HepG2 (cell line): ENCODE measurements around the gene SRC. TPM values are rescaled to one million over a fixed set of nuclear protein-coding genes. Genes with fewer than 3 reads are reported as not detected.

ENCODE experiments used
- ARHGAP35 ChIP-seq: sonication (generic); formaldehyde crosslinking; IDR thresholded peaks from 2 replicates; pipeline ENCODE4 v1.9.0; 2022; ENCODE audit warnings: mild to moderate bottlenecking, inconsistent platforms, moderate library complexity, missing genetic modification reagents, borderline replicate concordance
- ERF ChIP-seq: IDR thresholded peaks from 2 replicates; pipeline ENCODE4 v1.6.1; 2018; ENCODE audit warnings: missing biosample characterization, missing genetic modification reagents
- FOSL1 ChIP-seq: sonication (generic); formaldehyde crosslinking; IDR thresholded peaks from 2 replicates; pipeline ENCODE4 v1.9.0; 2021; ENCODE audit warnings: missing genetic modification reagents, borderline replicate concordance
- HNRNPK ChIP-seq: fragments of 200-400 bp; formaldehyde crosslinking; IDR thresholded peaks from 2 replicates; pipeline ENCODE4 v1.6.1; 2018; ENCODE audit warnings: low read length, low read depth, moderate library complexity, mild to moderate bottlenecking; ENCODE audit not compliant: poor library complexity, severe bottlenecking
- KDM4B ChIP-seq: sonication (generic); formaldehyde crosslinking; IDR thresholded peaks from 2 replicates; pipeline ENCODE4 v1.4.0; 2020; ENCODE audit warnings: missing genetic modification reagents
- NFE2 ChIP-seq: sonication (generic); formaldehyde crosslinking; IDR thresholded peaks from 2 replicates; pipeline ENCODE4 v1.4.0; 2020; ENCODE audit warnings: missing genetic modification reagents
- ZNF329 ChIP-seq: sonication (generic); formaldehyde crosslinking; IDR thresholded peaks from 2 replicates; pipeline ENCODE4 v1.9.0; 2021; ENCODE audit warnings: low read depth, mild to moderate bottlenecking, missing genetic modification reagents
- ZNF33A ChIP-seq: sonication (generic); formaldehyde crosslinking; IDR thresholded peaks from 2 replicates; pipeline ENCODE4 v1.5.1; 2020; ENCODE audit warnings: missing genetic modification reagents, mild to moderate bottlenecking, moderate library complexity, borderline replicate concordance
- ZNF367 ChIP-seq: sonication (generic); formaldehyde crosslinking; IDR thresholded peaks from 2 replicates; pipeline ENCODE4 v1.4.0; 2020; ENCODE audit warnings: missing genetic modification reagents, borderline replicate concordance
- ZNF577 ChIP-seq: sonication (generic); formaldehyde crosslinking; IDR thresholded peaks from 2 replicates; pipeline ENCODE4 v1.4.0; 2020; ENCODE audit warnings: mild to moderate bottlenecking, low read depth, missing genetic modification reagents, borderline replicate concordance
- ZNF652 ChIP-seq: IDR thresholded peaks from 2 replicates; pipeline ENCODE4 v1.6.1; 2016; ENCODE audit warnings: low read depth, borderline replicate concordance
- ZNF703 ChIP-seq: sonication (generic); formaldehyde crosslinking; IDR thresholded peaks from 2 replicates; pipeline ENCODE4 v1.5.1; 2020; ENCODE audit warnings: missing genetic modification reagents, mild to moderate bottlenecking, moderate library complexity, borderline replicate concordance
- ZNF772 ChIP-seq: sonication (generic); formaldehyde crosslinking; IDR thresholded peaks from 2 replicates; pipeline ENCODE4 v1.5.0; 2020; ENCODE audit warnings: mild to moderate bottlenecking, missing genetic modification reagents
- ZSCAN29 ChIP-seq: sonication (generic); formaldehyde crosslinking; conservative IDR thresholded peaks from 2 replicates; pipeline ENCODE4 v1.4.0; 2020; ENCODE audit warnings: mild to moderate bottlenecking, missing genetic modification reagents
- polyA plus RNA-seq, 8 experiments: library from polyadenylated mRNA; depleted of rRNA in 3 of 8; stranded (reverse) in 7 of 8; unstranded in 1 of 8; fragments of >200 nt; fragmentation: Illumina TruSeq in 4 of 8; extraction: Trizol in 4 of 8; gene quantifications; 2 replicates each; pipeline versions ENCODE4 v1.2.1 to v1.2.3, GENCODE V29; 2011 to 2016; ENCODE audit warnings: low read depth in 4 of 8, missing spikeins in 1 of 8, mixed read lengths in 1 of 8; ENCODE audit not compliant: insufficient read depth in 1 of 8
- total RNA-seq, 5 experiments: library from RNA; depleted of rRNA; stranded (reverse); fragments of >200 nt; fragmentation: Illumina TruSeq; extraction: Trizol; gene quantifications; 2 replicates each; pipeline ENCODE4 v1.2.3, GENCODE V29; 2016; ENCODE audit warnings: low read depth in 1 of 5
- TF ChIP-seq, protein P1 (sequence below), 2 experiments: sonication (generic) in 1 of 2; formaldehyde crosslinking in 1 of 2; IDR thresholded peaks; 2 replicates each; pipeline versions ENCODE4 v1.4.0 to v1.6.1; 2018 to 2020; ENCODE audit warnings: missing genetic modification reagents in 2 of 2, borderline replicate concordance in 1 of 2, low read depth in 1 of 2, mild to moderate bottlenecking in 1 of 2, missing biosample characterization in 1 of 2
- TF ChIP-seq, protein P2 (sequence below): sonication (generic); formaldehyde crosslinking; IDR thresholded peaks from 2 replicates; pipeline ENCODE4 v1.9.0; 2021; ENCODE audit warnings: missing genetic modification reagents, borderline replicate concordance
- TF ChIP-seq, protein P3 (sequence below): sonication (generic); formaldehyde crosslinking; IDR thresholded peaks from 2 replicates; pipeline ENCODE4 v1.5.0; 2020; ENCODE audit warnings: missing genetic modification reagents
- TF ChIP-seq, protein P4 (sequence below): IDR thresholded peaks from 2 replicates; pipeline ENCODE4 v1.6.1; 2018; ENCODE audit warnings: missing genetic modification reagents
- TF ChIP-seq, protein P5 (sequence below): IDR thresholded peaks from 2 replicates; pipeline ENCODE4 v1.6.1; 2016; ENCODE audit warnings: missing compliant biosample characterization, missing genetic modification reagents, borderline replicate concordance
- TF ChIP-seq, protein P6 (sequence below): IDR thresholded peaks from 2 replicates; pipeline ENCODE4 v1.6.1; 2016; ENCODE audit warnings: low read depth, borderline replicate concordance

SRC gene
- total and polyA plus RNA-seq, 2 of the 13 experiments (the other 11 are each of a cell fraction or from before 2014, with no cell fraction given) = 54.7 to 192 TPM

DNA sequence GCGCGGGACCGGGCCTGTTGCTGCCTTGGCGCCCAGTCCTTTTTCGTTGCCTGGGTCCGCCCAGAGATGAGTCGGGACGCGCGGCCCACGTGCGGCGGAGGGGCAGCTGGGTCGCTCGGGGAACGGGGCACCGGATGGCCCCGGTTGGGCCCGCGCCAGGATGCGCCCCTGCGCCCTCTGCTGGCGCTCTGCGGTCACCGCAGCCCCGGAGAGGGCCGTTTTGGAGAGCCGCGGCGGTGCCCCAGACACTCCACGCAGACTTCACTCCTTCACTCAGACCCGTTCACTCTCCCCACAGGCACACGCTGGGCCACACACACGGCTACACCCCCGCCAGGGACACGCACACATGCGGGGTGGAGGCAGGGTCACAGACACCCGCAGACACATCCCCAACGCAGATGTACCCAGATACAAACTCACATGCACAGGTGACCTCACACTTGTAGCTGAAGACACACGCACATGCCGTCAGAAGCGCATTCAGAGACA, 38.8 kb downstream of the SRC start (continued):
- TF ChIP-seq, protein P1, sequence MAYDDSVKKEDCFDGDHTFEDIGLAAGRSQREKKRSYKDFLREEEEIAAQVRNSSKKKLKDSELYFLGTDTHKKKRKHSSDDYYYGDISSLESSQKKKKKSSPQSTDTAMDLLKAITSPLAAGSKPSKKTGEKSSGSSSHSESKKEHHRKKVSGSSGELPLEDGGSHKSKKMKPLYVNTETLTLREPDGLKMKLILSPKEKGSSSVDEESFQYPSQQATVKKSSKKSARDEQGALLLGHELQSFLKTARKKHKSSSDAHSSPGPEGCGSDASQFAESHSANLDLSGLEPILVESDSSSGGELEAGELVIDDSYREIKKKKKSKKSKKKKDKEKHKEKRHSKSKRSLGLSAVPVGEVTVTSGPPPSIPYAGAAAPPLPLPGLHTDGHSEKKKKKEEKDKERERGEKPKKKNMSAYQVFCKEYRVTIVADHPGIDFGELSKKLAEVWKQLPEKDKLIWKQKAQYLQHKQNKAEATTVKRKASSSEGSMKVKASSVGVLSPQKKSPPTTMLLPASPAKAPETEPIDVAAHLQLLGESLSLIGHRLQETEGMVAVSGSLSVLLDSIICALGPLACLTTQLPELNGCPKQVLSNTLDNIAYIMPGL (CRISPR knock-in tag; IDR thresholded peaks at IDR 0.05; ENCODE audit: borderline replicate concordance in 1 of 2, low read depth in 1 of 2) = peak in 1 of 2 experiments; percentile 43; a peak in 1 of 4 replicates
- TF ChIP-seq ZNF703 (CRISPR knock-in tag) (no peak), NFE2 (CRISPR knock-in tag) (no peak), KDM4B (CRISPR knock-in tag) (0 out of 2 replicates have a peak, but pooled peaks have one; percentile 23), ZNF577 (CRISPR knock-in tag) (no peak), ZNF367 (CRISPR knock-in tag) (no peak), HNRNPK (peak; percentile 72), ERF (CRISPR knock-in tag) (0 out of 2 replicates have a peak, but pooled peaks have one; percentile 49), ZNF772 (CRISPR knock-in tag) (peak; percentile 61; the same call in 1 of the 2 replicates), ARHGAP35 (no peak; the same call in 1 of the 2 replicates), ZSCAN29 (CRISPR knock-in tag) (no peak), FOSL1 (CRISPR knock-in tag) (no peak), ZNF329 (no peak), ZNF652 (CRISPR knock-in tag) (no peak), ZNF33A (no peak)
- TF ChIP-seq, protein P2, sequence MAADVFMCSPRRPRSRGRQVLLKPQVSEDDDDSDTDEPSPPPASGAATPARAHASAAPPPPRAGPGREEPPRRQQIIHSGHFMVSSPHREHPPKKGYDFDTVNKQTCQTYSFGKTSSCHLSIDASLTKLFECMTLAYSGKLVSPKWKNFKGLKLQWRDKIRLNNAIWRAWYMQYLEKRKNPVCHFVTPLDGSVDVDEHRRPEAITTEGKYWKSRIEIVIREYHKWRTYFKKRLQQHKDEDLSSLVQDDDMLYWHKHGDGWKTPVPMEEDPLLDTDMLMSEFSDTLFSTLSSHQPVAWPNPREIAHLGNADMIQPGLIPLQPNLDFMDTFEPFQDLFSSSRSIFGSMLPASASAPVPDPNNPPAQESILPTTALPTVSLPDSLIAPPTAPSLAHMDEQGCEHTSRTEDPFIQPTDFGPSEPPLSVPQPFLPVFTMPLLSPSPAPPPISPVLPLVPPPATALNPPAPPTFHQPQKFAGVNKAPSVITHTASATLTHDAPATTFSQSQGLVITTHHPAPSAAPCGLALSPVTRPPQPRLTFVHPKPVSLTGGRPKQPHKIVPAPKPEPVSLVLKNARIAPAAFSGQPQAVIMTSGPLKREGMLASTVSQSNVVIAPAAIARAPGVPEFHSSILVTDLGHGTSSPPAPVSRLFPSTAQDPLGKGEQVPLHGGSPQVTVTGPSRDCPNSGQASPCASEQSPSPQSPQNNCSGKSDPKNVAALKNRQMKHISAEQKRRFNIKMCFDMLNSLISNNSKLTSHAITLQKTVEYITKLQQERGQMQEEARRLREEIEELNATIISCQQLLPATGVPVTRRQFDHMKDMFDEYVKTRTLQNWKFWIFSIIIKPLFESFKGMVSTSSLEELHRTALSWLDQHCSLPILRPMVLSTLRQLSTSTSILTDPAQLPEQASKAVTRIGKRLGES (CRISPR knock-in tag) = no peak
- TF ChIP-seq, protein P3, sequence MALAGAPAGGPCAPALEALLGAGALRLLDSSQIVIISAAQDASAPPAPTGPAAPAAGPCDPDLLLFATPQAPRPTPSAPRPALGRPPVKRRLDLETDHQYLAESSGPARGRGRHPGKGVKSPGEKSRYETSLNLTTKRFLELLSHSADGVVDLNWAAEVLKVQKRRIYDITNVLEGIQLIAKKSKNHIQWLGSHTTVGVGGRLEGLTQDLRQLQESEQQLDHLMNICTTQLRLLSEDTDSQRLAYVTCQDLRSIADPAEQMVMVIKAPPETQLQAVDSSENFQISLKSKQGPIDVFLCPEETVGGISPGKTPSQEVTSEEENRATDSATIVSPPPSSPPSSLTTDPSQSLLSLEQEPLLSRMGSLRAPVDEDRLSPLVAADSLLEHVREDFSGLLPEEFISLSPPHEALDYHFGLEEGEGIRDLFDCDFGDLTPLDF (CRISPR knock-in tag) = no peak
- TF ChIP-seq, protein P4, sequence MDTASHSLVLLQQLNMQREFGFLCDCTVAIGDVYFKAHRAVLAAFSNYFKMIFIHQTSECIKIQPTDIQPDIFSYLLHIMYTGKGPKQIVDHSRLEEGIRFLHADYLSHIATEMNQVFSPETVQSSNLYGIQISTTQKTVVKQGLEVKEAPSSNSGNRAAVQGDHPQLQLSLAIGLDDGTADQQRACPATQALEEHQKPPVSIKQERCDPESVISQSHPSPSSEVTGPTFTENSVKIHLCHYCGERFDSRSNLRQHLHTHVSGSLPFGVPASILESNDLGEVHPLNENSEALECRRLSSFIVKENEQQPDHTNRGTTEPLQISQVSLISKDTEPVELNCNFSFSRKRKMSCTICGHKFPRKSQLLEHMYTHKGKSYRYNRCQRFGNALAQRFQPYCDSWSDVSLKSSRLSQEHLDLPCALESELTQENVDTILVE (CRISPR knock-in tag) = peak; percentile 37; the same call in 1 of the 2 replicates
- TF ChIP-seq, protein P5, sequence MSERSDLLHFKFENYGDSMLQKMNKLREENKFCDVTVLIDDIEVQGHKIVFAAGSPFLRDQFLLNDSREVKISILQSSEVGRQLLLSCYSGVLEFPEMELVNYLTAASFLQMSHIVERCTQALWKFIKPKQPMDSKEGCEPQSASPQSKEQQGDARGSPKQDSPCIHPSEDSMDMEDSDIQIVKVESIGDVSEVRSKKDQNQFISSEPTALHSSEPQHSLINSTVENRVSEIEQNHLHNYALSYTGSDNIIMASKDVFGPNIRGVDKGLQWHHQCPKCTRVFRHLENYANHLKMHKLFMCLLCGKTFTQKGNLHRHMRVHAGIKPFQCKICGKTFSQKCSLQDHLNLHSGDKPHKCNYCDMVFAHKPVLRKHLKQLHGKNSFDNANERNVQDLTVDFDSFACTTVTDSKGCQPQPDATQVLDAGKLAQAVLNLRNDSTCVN (CRISPR knock-in tag) = no peak
- TF ChIP-seq, protein P6, sequence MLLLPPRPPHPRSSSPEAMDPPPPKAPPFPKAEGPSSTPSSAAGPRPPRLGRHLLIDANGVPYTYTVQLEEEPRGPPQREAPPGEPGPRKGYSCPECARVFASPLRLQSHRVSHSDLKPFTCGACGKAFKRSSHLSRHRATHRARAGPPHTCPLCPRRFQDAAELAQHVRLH = peak; percentile 65
